Cardiac muscle cell (in vitro differentiated cells and primary cell): Measurements from ENCODE around the gene GPHA2. TPM values are rescaled to one million over a fixed set of nuclear protein-coding genes. Genes with fewer than 3 reads are reported as not detected.
A peak's percentile ranks its signal among the peaks of the same experiment; 100 is the strongest.

Experiments used
- DNase-seq, 2 donors: peaks; one replicate each; pipeline versions ENCODE4 v3.0.0 to v3.0.0-alpha.2; 2010 to 2017; ENCODE audit warnings: low read depth in 1 of 2, low spot score in 1 of 2
- H3K27ac ChIP-seq: fragments of 200-600 bp; sonication (generic); 2 replicates; pipeline ENCODE4 v1.5.1; 2016
- H3K27me3 ChIP-seq: fragments of 200-600 bp; sonication (generic); 2 replicates; pipeline ENCODE4 v1.6.0; 2016; ENCODE audit warnings: control low read depth
- H3K36me3 ChIP-seq: fragments of 200-600 bp; sonication (generic); 2 replicates; pipeline ENCODE4 v1.5.1; 2016; ENCODE audit warnings: control low read depth
- H3K4me1 ChIP-seq: fragments of 200-600 bp; sonication (generic); 2 replicates; pipeline ENCODE4 v1.8.1; 2017; ENCODE audit warnings: low read depth, mild to moderate bottlenecking, mixed run types
- H3K4me3 ChIP-seq: fragments of 200-600 bp; sonication (generic); 2 replicates; pipeline ENCODE4 v1.5.1; 2016; ENCODE audit warnings: mild to moderate bottlenecking
- H3K9me3 ChIP-seq: fragments of 200-600 bp; sonication (generic); 2 replicates; pipeline ENCODE4 v1.5.1; 2017; ENCODE audit warnings: low read depth, mild to moderate bottlenecking, control low read depth
- polyA plus RNA-seq: library from polyadenylated mRNA; unstranded; fragments of >200 nt; fragmentation: Nextera tagmentation; extraction: Ambion mirVana; gene quantifications from 2 replicates; pipeline ENCODE4 v1.2.1, GENCODE V29; 2016
- total RNA-seq: library from RNA; depleted of rRNA; stranded (reverse); fragments of >200 nt; gene quantifications from 2 replicates; pipeline ENCODE4 v1.2.3, GENCODE V29; 2016
- TF ChIP-seq, protein P1 (sequence below): IDR thresholded peaks from 2 replicates; pipeline ENCODE4 v1.5.1; 2012; ENCODE audit warnings: low read depth, mild to moderate bottlenecking, low read length

GPHA2 gene
- total and polyA plus RNA-seq, 2 experiments from 2014 or later: 0.60 TPM; not detected in 1

DNA sequence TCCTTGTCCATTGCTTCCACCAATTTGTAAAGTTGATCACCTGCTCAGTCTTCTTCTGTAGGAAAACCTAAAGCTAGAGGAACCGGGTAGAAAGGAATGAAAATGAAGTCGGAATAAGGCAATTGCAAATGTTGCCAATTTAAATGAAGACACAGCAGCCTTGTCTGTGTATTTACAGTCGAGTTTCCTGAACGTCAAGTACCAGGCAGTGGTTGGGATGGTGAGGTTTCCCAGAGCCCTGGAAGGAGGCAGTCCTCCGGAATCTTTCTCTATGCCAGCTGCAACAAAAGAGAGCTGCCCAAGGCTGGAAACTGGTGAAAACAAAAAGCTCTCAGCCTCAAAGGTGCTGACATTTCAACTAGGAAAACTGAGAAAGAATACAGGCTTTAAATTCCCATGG lies 18.5 kb upstream of the GPHA2 start:
- H3K4me1 ChIP-seq: no peaks in the 10 kb centered on the region
- H3K9me3 ChIP-seq: no peaks in the 10 kb centered on the region
- H3K27ac ChIP-seq: no peak overlapping the region
- H3K4me3 ChIP-seq: no peak overlapping the region
- no peaks in the 10 kb centered on the region for H3K36me3 ChIP-seq
- peaks cover 11% of the 10 kb centered on the region for H3K27me3 ChIP-seq
- TF ChIP-seq, protein P1, sequence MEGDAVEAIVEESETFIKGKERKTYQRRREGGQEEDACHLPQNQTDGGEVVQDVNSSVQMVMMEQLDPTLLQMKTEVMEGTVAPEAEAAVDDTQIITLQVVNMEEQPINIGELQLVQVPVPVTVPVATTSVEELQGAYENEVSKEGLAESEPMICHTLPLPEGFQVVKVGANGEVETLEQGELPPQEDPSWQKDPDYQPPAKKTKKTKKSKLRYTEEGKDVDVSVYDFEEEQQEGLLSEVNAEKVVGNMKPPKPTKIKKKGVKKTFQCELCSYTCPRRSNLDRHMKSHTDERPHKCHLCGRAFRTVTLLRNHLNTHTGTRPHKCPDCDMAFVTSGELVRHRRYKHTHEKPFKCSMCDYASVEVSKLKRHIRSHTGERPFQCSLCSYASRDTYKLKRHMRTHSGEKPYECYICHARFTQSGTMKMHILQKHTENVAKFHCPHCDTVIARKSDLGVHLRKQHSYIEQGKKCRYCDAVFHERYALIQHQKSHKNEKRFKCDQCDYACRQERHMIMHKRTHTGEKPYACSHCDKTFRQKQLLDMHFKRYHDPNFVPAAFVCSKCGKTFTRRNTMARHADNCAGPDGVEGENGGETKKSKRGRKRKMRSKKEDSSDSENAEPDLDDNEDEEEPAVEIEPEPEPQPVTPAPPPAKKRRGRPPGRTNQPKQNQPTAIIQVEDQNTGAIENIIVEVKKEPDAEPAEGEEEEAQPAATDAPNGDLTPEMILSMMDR: no peak
- DNase-seq: no peak

DNA sequence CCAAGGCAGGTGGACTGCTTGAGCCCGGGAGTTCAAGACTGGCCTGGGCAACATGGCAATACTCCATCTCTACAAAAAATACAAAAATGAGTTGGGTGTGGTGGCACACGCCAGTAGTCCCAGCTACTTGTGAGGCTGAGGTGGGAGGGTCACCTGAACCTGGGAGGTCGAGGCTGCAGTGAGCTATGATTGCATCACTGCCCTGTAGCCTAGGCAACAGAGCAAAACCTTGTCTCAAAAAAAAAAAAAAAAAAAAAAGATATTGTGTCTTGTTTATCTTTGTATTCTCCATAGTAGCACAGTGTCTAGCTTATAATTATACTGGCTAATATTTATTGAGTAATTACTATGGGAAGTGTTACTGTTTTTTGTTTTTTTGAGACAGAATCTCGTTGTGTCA lies 15.8 kb upstream of the GPHA2 start:
- Histone ChIP-seq H3K27me3 (peaks cover 11% of the 10 kb centered on the region), H3K4me1 (no peaks in the 10 kb centered on the region), H3K9me3 (no peaks in the 10 kb centered on the region), H3K4me3 (no peak overlapping the region), H3K27ac (no peak overlapping the region), H3K36me3 (no peaks in the 10 kb centered on the region)
- TF ChIP-seq, protein P1: no peak
- DNase-seq: no peak

DNA sequence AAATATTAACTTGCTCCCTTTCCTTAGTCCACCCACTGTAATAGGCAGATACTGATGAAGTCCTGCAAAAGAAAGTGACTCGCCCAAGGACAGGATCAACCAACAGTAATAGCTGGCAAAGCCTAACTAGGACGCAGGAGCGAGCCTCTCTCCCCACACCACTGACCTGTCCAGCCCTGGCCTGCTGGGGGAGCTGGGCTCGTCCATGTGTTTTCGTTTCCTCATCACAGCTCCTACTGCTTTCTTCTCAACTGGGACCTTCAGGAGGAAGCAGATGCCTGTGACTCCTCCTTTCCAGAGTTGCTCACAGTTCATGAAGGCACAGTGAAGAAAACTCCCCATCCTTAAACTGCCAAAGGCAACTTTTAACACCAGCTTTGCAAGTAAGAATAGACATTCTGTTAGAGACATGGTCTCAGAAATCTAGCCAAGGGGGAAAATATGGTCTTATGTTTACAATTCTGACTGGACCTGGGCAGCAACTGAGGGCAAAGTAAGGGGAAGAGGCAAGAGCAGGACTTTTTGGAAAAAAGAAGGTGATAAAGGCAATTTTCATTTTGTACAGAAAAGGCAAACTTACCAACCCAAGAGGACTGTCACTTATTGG lies 11.6 kb upstream of the GPHA2 start:
- H3K4me3 ChIP-seq: no peak overlapping the region
- TF ChIP-seq, protein P1: peak; percentile 16
- H3K27me3 ChIP-seq: peaks cover 2% of the 10 kb centered on the region
- peak in 1 of 2 donors; percentile 29 for DNase-seq
- H3K4me1 ChIP-seq: no peaks in the 10 kb centered on the region
- H3K27ac ChIP-seq: no peak overlapping the region
- no peaks in the 10 kb centered on the region for H3K36me3 ChIP-seq
- no peaks in the 10 kb centered on the region for H3K9me3 ChIP-seq

DNA sequence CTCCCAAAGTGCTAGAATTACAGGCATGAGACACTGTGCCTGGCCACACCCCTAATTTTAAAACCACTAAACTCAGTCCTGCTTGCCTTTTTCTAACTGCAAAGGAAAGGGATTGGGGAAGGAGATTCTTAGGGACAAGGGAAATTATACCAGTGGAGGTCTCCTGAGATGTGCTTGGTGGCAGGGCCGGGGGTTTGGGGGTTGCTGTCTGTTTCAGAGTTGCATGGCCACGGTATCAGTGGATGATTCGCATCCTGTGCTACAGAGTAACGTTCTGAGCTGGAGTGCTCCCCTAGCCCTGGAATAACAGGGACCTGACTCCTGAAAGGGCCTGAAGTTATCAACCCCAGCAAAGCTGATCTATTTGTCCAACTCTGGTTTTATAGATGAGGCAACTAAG lies 846 bp upstream of the GPHA2 start:
- Histone ChIP-seq H3K4me3 (no peak overlapping the region), H3K27ac (no peak overlapping the region), H3K27me3 (no peaks in the 10 kb centered on the region), H3K9me3 (no peaks in the 10 kb centered on the region), H3K36me3 (no peaks in the 10 kb centered on the region), H3K4me1 (no peaks in the 10 kb centered on the region)
- no peak for DNase-seq
- TF ChIP-seq, protein P1: no peak

DNA sequence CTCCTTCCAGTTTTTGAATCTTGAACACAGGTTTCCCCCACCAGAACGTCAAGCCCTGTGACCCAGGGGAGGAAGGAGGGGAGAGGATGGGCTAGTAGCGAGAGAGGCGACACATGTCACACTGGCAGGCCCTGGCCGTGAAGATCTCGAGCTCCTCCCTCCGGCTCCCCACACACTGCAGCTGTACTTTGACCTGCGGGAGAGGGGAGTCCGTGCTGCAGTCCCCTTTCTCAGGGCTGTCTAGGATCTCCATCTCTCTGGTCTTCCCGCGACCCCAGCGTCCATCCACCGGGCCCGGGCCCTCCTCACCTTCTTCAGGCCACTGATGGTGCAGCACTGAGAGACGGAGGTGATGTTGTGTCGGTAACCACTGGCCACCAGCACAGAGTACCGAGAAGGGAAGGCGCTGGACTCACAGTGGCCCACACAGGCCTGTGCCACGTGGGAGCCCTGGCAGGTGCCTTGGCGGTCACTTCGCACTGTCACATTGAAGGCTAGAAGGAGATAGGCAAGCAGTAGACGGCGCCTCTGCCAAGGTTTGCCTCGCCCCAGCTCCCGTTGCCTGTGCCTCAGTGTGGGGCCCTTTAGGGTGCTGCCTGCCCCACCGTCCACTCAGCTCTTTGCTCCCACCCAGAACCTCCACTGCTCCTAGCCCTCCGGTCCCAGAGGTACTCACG lies 873 bp downstream of the GPHA2 start:
- no peaks in the 10 kb centered on the region for H3K9me3 ChIP-seq
- no peaks in the 10 kb centered on the region for H3K27me3 ChIP-seq
- H3K27ac ChIP-seq: no peak overlapping the region
- H3K4me3 ChIP-seq: no peak overlapping the region
- H3K36me3 ChIP-seq: peaks cover 12% of the 10 kb centered on the region
- no peak for DNase-seq
- TF ChIP-seq, protein P1: no peak
- H3K4me1 ChIP-seq: no peaks in the 10 kb centered on the region
